RPMI8226 (cell line): ENCODE measurements around the gene ZBTB20.
"Not testable (repeated sequence)": the region's sequence is repeated elsewhere in the genome, so short reads cannot be mapped to it uniquely, and the experiment has no call there.

Source experiments
- DNase-seq: peaks from one replicate; pipeline ENCODE4 v3.0.0-alpha.2; 2015

The ZBTB20 gene

DNA sequence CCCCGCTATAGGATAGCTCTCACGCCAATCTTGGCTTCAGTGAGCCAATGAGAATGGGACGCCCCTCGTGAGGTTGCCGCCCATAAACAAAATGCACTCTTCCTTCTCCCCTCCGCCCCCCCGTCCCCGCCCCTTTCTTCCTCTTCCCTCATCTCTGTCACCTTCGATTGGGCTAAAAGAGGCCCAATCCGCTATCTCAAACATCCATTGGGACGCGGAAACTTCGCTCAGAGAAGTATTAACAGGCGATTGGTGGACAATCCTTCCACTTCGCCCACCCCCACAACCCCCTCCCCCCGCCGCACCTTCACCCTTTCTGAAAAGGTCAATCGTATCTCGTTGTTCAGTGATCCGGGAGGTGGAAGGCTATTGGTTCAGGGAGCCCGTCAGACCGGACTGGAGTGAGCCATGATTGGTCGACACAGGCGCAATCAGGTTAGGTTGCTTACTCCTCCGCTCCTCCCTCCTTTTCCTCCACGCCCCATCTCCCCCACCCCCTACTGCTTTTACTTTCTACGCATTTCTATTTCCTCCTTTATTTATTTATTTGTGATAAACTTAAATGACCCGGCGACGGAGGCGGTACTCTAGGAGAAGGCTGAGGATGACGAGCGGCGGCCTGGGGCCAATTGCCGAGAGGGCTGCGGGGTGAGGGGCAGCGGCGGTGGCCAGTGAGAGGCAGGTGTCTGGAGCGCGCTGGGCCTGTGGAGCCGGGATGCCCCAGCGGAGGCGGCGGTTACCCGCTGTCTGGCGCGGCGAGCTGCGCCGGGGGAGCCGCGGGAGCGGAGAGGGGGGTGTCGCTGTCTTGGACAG is 447 bp upstream of the ZBTB20 start:
- DNase-seq = peak; percentile 99

DNA sequence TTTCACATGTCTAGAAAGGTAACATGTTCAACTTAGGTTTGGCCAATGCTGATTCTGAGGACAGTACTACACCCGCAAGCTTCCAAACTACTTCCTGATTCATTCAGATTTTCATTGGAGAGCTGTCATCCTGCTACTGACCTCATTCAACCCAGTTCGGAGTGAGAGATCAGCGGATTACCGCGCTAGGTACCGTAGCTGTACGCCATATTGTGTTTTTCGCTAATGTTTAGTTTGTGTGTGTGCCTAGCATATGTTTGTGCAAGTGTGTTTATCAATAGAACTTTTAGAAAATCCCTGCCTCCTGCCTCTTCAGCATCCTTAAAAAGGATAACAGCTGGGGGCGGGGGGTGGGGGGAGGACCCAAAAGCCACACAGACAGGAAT is 1.1 kb downstream of the ZBTB20 start:
- peak; percentile 58 for DNase-seq

DNA sequence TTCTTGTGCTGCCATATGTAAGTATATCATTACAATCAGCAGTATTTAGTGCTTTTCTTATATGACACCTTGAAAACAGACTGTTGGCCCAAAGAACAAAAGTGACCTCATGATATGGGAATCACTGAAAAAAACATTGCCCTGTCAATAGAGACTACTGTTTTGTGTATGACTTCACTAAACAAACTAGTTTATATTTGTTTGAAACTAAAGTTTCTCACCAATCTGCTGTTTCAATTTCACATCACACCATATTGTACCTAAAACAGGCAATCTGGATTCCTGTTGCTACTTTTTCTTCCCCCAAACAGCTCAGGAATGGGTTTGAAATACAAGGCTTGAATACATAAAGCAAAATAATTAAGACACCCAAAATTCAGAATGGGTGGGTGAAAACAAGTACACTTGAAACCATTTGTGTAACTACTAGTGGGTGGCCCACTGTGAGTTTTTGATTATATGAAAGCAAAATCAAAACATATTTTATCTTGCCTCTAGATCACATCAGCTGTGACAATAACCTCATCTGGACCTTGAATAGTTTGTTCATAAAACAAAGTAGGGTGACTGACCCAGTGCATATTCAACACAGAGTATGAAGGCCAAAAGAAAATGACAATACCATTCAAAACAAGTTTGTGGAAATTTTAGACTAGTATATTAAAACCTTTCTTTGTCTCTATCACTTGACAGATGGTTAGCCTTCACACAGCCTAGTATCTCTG is 5.9 kb downstream of the ZBTB20 start:
- DNase-seq = no peak

DNA sequence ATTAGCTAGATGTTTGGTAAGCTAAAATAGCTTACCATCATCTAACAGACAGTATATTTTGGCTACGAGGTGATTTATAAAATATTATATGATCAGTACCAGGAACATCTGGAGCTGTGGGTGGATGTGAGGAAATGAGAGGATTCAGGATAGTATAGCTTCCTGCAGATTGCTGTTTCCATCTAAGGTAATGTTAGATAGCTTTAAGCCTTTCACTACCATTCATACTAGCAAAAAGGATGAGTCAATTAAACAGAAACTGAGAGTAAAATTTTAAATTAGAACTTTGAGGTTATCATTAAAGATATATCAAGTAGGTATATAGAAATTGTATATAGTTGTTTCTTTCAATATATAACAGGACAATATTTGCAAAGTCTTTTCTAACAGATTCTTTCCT is 8.0 kb downstream of the ZBTB20 start:
- no peak for DNase-seq

DNA sequence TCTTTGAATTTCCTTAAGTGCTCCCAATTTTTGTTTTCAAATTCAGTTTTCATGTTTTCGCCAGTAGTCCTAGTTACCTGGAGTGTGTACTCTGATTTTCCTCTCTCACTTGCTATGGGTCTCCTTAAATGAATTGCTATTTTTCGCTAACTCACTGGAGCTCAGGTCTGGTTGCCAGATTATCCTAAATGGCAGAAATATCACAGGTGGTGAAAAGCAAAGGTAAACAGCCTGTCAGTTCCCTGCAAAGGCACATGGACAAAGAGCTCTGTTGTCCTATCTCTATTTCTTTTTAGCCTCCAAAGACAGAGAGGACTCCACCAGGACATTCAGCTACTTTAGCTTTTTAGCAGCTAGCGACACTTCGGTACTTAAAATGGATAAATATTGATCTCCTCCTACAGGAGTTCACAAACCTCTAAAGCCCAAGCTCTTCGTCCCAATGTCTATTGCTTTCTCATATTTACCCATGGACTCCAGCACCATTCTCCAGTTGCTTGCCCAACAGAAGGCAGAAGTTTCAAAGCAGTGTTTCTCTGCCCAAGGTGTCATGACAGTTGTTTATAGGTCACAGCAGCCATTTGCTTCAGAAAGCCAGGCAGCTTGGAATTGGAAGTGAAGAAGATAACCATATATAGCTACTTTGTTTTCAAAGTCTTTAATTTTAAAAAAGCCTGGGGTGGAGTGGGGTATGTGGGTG is 12.3 kb downstream of the ZBTB20 start:
- no peak for DNase-seq

- DNase-seq = no peak
Observed at GRCh38 chr3:115127208-115127607, 19.9 kb downstream of the ZBTB20 start.

GRCh38 chr3:115120597-115120996 is 26.5 kb downstream of the ZBTB20 start:
- no peak for DNase-seq

DNA sequence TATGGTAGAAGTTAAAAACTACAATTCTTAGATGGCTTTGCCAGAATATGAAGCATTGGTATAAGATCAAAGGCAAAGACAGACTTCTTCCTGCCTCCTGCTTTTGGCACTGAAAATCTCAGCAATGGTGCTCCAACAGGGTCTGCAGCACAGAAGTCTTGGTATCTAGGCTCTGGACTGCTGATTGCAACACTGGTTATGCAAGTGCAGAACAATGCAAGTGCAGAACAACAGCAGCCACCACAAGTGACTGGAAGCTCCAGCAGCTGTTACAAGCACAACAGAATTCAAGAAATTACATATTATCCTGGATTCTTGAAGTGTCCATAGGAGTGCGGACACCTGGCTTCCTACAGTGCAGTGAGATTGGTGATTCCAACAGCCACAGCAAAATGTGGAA is 33.7 kb downstream of the ZBTB20 start:
- DNase-seq = no peak

DNA sequence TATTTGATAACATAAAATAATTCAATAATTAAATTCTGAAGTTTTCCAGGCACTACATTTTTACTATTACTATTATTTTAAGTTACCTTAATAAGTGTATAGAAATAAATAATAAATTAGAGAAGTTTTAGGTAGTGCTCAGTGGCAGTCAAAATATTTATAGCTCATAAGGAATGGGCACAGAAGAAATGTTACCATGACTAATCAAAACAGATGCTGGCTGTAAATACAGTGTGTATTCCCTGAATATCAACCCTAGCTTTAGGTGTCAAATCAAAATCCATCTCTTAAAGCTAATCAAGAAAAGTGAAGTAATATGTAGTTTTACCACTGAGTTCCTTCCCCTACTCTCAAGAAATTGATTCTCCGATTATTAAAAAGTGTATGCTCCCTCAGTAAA is 35.5 kb downstream of the ZBTB20 start:
- no peak for DNase-seq

DNA sequence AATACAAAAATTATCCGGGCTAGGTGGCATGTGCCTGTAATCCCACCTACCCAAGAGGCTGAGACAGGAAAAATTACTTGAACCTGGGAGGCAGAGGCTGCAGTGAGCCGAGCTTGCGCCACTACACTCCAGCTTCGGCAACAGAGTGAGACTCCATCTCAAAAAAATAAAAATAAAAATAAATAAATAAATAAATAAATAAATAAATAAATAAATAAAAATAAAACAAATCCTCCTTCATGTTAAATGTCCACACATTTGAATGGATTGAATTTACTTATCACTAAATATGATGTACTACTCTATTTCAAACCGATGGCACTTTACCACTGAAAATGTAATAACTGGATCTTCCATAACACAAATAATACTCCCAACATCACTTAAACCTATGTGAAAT is 36.3 kb downstream of the ZBTB20 start:
- DNase-seq = no peak

GRCh38 chr3:115110066-115110465 is 37.0 kb downstream of the ZBTB20 start:
- DNase-seq = not testable (repeated sequence)

DNA sequence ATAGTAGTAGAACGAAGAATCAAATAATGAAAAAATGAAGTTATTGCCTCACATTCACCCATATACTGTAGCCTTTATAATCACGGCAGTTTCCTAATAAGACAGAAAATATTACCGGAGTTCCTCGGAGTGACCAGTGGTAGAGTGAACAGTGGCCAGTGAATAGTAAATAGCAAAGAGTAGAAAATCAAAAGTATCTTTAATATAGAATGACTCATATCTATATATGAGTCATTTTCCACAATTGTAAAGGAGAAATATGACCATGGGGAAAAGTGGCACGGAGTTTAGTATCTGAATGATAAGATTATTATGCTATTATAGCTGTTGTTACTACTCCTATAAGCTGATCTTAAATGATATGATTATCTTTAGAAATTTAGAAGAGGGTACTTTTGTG is 38.5 kb downstream of the ZBTB20 start:
- DNase-seq = no peak

DNA sequence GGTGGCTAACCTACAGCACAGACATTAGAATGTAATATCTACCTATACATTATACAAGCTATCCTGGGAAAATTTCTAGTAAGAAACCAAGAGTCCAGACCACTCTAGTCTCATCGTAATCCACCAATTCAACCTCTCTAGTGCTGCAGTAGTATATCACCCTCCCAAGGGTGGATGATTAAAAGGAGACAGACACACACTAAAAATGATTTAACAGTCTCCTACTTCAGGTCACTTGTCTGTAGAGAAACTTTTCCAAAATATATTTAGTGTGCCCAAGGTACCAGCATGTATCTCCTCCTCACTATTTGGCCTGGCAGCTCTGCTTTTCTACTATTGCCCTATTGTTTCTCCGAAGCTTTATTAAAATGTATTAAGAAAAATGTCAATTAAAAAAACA is 45.0 kb downstream of the ZBTB20 start:
- no peak for DNase-seq

DNA sequence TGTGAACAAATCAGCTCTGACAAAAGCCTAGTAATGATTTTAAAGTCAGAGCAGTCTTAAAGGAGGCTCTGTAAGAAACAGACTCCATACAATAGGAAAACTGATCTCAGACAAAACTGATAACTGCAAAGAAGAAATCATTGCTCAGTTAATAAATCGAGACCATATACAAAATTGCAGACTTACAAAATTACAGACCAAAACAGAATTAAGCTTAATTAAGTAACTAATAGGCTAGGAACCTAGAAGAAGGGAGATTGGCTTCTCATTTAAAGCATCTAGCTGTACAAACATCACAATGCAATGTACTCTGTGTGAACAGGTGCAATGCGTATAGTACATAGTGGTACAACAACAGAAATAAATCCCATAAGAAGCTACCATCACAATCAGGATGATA is 46.3 kb downstream of the ZBTB20 start:
- DNase-seq = no peak

GRCh38 chr3:115099986-115100571 is 47.0 kb downstream of the ZBTB20 start:
- DNase-seq = no peak

DNA sequence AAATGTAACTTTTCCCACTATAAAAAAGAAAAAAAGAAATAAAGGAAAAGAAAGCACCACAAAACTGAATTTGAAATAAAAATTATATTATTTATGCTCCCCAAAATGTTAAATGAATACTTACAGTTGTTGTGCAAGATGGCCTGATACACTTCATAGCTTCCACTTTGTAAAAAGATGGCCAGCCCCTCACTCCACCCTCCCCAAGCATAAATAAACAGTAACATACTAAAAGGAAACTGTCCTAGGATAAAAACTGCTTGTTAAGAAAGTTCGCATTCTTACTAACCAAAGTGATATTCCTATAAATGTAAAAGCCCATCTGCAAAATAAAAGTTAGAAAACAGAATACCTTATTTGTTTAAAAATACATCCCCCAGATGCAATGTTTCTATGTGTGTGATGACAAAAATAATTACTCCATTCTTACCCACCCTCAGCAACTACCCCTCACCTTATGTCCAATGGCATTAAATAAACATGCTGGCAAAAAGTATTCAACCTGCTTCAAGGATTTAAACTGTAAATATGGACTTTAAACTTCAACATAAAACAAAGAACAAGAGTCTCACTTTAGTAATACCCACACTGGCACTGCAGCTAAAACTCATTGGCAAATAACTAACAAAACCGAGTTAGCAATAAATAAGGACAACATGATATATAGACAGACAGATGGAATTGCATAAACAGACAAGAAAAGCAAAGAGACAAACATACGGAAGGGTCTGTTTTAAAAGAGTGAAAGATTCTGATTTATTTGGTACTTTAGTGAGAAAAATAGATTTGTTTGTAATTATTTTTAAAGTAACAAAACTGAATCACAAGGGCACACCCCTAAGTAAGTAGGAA is 47.7 kb downstream of the ZBTB20 start:
- no peak for DNase-seq

DNA sequence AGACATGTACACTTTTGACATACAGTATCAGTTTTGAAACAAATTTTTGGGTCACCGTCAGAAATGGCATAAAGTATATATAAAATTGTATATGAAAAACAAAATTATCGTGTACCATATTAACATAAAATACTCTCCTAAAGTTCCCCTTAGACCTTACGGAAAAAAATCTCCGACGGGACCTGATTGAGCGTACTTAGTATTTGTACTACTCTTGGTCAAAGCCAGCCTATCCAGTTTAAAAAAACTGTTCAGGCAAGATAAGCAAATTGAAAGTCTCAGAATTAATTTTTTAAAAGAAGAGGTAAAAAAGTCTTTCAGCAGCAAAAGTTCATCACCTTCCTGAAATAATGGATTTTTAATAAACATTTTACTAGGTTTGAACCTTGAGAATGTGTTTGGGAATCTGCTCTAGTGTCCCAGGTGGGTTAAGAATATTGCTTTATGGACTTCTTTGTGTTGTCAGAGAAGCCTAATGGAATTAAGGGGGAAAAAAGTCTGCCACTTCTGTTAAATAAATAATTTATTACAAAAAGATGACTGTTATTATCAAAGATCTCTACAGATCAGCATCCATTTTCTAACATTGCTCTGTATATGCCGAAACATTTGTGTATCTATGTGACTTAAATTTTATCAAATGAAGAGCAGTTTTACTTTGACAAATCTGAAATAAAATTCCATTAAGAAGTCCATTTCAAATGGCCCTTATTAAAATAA is 48.6 kb downstream of the ZBTB20 start:
- no peak for DNase-seq

GRCh38 chr3:115095236-115095635 is 51.9 kb downstream of the ZBTB20 start:
- DNase-seq = no peak

- DNase-seq = peak; percentile 43
Observed at GRCh38 chr3:115092220-115092791, 54.8 kb downstream of the ZBTB20 start.

DNA sequence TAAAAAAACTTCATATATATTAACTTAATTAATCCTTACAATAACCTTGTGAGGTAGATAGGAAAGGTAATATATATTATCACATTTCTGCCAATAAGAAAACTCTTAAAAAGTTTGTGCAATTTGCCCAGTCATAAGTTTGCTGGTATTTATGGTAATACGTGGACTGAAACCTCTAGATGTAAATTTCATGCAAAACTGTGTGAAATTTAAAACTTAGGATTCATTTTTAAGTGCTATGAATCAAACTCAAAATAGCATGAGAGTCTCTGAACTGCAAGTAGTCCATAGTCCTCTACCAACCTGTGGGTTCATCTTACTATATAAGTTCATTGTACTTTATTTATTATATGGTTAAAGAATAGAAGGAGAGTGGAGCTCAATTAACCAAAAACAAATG is 56.4 kb downstream of the ZBTB20 start:
- no peak for DNase-seq

DNA sequence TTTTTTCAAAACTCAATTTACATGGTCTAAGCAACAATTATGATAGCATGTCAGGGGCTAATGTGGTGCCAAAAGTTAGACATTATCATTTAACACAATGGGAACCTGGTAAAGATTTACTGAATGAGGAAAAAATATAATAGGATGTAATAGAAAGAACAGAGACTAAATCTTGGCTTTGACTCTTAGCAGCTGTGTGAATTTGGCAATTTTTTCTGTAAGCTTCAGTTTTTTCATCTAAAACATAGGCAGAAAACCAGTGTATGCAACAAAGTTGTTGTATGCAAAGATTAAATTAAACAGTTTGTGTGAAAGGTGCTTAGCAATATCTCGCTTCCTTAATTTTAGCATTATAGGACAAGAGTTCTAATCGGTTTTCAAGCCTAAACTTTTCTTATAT is 57.6 kb downstream of the ZBTB20 start:
- no peak for DNase-seq

DNA sequence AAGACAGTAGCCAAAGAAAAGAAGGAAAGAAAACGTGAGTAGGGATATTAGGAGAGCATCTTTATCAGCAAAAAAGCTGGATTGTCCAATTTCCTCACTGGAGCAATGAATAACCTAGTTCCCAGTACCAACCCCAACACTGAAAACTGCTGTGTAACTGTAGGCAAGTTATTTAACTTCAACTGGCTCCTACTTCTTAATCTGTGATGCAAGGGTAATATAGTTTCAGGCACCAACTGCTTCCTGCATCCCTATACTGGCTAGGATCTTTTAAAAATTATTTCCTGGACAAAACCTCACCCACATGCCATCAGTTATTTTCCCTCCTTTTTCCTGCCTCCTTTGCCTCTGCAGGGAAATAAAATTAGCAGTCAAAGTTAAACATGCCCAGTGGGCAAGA is 59.6 kb downstream of the ZBTB20 start:
- no peak for DNase-seq
